Stromal cell of bone marrow (primary cell): ENCODE data around the gene TBC1D5.
A peak's percentile ranks its signal among the peaks of the same experiment; 100 is the strongest.

ENCODE experiments used
- DNase-seq: peaks from one replicate; pipeline ENCODE4 v3.0.0-alpha.2; 2012; ENCODE audit warnings: low read depth

Gene TBC1D5

DNA sequence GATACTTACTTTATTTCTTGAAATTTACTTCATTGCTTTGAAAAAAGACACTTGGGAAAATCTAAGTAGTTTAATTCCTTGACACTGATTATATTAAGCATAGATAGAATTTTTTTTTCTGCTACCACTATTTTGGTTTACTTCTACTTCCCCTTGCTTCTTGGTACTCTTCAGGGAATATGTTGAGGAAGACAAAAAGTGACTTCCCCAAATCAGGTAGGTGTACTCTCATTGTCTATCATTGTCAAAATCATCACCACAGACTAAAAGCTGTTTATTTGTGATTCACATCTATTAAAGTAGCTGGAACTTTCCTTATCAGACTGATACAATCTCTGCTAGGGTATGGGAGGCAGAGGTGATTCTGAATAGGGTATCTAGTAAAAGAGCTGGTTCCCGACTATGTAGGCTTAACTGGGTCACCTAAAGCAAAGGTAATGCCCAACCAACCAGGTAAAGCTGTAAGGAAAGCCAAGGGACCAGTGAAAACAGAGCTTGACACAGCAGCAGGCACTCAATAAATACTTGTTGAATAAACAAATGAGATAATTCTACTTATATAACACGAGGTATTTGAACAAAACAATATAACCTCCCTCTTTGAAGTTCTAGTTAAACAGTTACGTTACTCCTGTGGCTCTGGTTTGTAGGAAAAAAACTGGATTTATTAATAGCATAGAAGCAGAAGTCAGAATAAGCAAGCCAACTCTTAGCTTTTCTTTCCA is 510.7 kb downstream of the TBC1D5 start:
- DNase-seq = no peak

GRCh38 chr3:17227472-17227871 is 515.0 kb downstream of the TBC1D5 start:
- no peak for DNase-seq

DNA sequence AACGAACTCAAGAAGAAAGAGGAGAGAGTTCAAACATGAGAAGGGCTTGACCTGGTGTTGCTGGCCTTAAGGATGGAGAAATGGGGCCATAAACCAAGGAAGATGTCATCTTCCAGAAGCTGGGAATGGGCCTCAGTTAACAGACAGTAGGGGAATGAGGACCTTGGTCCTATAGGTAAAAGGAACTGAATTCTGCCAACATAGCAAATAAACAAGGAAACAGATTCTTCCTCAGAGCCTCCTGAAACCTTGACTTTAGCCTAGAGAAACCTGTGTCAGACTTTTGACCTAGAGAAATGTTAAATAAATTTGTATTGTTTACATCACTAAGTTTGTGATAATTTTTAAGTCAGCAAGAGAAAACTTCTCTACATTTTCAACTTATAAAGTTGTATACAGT is 520.9 kb downstream of the TBC1D5 start:
- DNase-seq = no peak

DNA sequence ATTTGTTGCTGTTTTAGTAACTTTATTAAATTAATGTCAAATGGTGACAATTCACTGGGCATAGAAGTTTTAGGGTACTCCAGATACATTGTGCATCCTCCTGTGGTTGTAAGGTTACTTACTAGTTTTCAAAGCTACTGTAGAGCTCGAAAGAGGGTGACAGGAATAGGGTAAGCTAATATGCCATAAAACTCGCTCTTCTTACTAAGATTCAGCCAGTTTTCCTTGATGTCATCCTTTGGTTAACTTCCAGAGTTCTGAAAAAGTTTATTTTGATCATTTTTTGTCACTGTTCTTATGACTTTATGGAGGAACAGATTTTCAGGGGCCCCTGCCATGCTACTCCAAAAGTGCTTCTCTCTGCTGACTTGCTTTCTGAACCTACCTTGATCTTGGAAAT is 522.8 kb downstream of the TBC1D5 start:
- DNase-seq = no peak

DNA sequence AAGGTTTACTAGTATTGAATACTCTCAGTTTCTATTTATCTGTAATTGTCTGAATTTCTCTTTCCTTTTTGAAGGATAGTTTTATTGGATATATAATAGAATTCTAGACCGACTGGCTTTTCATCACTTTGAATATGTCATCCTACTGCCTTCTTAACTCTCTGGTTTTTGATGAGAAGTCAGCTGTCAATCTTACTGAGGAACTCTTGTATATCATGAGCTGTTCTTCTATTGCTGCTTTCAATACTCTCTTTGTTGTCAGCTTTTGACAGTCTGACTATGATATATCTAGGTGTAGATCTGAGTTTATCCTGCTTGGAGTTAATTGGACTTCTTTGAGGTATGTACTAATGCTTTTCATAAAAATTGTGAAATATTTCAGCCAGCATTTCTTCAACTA is 523.8 kb downstream of the TBC1D5 start:
- no peak for DNase-seq

DNA sequence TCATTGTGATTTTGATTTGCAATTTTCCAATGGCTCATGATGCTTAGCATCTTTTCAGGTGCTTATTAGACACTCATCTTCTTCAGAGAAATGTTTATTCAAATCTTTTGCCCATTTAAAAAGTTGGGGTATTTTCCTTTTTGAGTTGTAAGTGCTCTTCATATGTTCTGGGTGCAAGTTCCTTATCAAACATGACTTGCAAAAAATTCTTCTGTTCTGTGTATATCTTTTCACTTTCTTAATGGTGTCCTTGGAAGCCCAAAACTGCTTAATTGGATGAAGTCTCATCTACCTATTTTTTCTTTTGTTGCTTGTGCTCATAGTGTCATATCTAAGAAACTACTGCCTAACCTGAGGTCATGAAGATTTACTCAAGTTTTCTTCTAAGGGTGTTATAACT is 524.8 kb downstream of the TBC1D5 start:
- DNase-seq = no peak

GRCh38 chr3:17213102-17213501 is 529.3 kb downstream of the TBC1D5 start:
- DNase-seq = no peak

DNA sequence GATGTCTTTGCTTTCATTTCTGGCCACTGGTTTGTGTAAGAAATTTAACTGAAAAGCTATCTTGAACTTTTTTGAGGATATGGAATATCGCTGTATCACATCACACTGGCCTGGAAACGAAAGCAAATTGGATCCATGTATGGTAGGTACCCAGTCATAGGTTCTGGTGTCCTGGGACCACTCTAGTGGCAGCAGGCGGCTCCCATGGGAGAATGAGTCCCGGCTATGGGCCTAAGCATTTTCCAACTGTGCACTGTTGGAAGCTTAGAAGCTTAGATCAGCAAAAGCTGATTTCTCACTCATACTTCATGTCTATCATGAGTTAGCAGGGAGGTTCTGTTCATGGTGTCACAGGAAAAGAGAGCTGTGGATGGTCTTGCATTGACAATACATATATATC is 534.5 kb downstream of the TBC1D5 start:
- no peak for DNase-seq

DNA sequence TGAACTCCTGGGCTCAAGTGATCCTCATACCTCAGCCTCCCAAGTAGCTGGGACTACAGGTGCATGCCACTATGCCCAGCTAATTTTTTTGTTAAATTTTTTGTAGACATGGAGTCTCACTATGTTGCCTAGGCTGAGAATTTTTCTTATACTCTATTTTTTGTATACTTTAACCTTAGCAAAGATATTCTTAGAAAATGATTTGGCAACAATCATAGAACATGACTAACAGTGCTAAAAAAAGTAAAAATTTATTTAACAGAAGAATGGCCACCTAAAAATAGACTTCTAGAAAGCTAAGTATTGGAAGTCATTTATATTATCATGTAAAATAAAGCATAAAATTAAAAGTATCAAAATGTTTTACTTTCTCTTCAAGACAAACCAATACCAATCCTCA is 535.4 kb downstream of the TBC1D5 start:
- peak; percentile 12 for DNase-seq

GRCh38 chr3:17204049-17204650 is 538.3 kb downstream of the TBC1D5 start:
- no peak for DNase-seq

DNA sequence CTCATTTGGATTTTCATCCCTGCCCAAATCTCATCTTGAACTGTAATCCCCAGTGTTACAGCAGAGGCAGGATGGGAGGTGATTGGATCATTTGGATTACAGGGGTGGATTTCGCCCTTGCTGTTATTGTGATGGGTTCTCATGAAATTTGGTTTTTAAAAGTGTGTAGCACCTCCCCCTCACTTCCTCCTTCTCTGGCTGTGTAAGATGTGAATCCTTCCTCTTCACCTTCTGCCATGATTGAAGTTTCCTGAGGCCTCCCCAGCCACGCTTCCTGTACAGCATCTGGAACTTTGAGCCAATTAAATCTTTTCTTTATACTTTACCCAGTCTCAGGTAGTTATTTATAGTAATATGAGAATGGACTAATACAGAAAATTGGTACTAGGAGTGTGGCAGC is 540.9 kb downstream of the TBC1D5 start:
- DNase-seq = no peak

- DNase-seq = no peak
Measured at GRCh38 chr3:17195856-17196604, 546.4 kb downstream of the TBC1D5 start.

DNA sequence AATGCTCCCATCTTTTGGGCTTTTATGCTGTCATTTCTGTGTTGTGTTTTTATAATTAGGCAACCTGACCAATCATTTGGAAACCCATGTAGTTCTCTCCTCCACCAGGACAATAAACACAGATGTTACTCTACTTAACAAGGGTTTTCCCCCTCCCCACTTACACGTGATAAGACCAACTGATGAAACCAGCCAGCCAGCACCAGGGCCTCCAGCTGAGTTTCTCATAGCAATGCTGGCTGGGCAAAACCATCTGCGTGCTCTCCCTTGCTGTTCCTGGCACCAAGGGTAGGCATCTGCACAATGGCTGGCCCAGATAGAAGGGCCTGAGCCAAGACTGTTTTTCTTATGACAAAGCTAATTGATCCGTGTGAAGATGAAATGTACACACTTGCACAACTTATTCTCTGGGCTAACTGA is 547.2 kb downstream of the TBC1D5 start:
- DNase-seq = no peak

- no peak for DNase-seq
Measured at GRCh38 chr3:17194116-17194515, 548.3 kb downstream of the TBC1D5 start.

GRCh38 chr3:17192995-17193394 is 549.4 kb downstream of the TBC1D5 start:
- no peak for DNase-seq

GRCh38 chr3:17190353-17191078 is 551.9 kb downstream of the TBC1D5 start:
- no peak for DNase-seq

GRCh38 chr3:17188378-17188777 is 554.1 kb downstream of the TBC1D5 start:
- no peak for DNase-seq

DNA sequence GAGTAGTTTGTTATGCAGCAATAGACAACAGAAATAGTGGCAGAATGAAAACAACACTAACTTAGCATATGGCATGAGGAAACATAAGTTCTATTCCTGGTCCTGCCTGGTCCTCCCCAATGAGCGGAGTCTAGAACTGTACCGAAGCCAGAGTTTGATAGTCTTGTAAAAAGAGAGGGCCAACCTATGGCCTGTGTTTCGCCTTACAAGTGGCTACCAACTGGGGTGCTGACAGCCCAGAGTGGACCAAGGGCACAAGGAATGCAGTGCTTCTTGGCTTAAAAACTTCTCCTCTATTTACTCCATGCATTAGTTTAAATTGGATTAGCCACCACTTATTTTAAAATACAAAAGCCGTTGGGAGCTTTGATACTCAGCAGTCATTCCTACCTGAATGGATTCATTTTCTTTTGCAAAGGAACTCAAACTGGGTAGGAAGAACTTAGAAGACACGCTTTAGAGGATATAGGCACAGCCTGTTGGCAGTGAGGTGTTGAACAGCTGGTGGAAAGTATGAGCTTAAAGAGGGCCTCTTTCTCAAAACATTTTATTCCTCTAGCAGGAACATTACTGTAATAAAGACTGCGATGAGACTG is 554.7 kb downstream of the TBC1D5 start:
- DNase-seq = no peak

DNA sequence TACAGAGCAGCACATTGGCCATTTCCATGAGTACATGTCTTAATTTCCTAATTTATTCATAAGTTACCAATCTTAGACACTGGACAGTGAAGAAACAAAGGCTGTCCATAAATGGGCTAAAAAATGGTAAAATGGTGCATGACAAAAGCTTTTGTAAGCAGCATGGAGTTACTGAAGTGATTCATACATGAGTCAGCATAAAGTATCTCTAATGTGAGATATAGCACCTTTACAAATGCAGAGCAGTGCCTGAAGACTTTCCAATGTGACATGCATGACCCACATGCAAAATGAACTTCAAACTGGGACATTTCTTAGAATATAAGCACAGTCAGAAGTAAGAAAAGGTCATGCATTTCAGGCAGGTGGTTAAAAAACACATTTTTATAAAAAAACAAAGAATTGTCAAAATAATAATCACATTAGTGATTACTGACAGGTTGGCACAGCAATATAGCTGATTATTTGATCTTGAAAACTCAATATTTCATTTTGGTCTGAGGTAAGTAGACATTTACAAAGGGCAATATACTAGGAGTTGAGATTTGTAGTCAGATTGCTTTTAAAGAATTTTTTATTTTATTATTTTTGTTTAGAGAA is 558.4 kb downstream of the TBC1D5 start:
- peak; percentile 16 for DNase-seq

DNA sequence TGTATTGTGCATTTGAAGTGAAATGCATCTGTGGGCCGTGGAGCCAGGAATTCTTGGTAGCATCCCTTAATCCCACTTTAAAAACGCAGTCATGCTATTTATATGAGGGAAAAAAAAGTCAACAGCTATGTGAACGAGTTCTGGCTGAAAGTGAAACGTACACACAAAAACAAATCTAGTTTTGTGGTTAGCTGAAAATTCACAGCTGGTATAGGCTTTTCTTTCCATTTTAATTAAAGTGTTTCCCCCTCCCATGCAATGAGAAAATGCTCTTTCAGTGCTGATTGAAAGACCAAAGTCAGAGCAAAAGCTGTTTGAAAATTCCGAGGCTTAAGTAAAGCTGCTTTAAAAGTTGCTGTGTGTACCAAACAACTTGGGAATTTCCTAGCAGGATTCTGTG is 560.3 kb downstream of the TBC1D5 start:
- no peak for DNase-seq

DNA sequence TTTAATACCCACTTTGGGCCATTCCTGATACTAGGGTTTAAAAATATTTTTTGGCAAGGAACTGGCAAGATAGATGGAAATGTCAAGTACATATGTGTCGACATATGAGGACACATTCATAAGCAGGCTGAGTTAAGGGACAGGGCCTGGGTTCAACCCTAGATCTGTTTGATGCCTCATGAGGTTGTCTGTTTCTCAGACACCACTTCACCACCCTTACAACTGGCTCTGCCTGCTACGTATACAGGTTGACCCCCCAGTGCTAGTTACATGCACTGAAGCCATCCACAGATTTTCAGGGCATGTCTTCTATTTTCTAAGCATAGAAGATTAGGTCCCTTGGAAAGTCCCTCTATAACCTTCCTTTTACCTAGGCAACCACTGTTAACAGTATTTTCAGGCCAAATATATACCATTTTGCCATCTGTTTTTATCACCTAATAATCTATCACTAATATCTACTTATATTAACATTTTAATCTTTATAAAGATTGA is 561.0 kb downstream of the TBC1D5 start:
- DNase-seq = no peak
